ENCODE data around the gene SNCB. TPM values are rescaled to one million over a fixed set of nuclear protein-coding genes. Genes with fewer than 3 reads are reported as not detected.

Gene SNCB
- total RNA-seq, 4 donors from 2014 or later: not detected

DNA sequence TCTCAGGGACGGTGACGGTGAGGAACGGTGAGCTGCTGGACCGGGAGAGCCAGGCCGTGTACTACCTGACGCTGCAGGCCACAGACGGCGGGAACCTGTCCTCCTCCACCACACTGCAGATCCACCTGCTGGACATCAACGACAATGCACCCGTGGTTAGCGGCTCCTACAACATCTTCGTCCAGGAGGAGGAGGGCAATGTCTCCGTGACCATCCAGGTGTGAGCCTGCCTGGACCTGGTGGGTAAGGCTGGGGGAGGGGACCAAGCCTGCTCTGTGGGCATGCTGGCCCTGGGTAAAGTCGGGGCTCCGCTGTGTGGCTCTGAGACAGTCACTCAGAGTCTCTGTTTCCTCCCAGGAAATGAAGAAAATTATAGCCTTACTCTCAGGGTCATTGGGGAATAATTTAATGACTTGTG lies 51.9 kb downstream of the SNCB start:
- H3K9me3 ChIP-seq: no peaks in the 10 kb centered on the region
- in situ Hi-C loops (cut with MboI; ENCODE audit: low pct_ligation_motif_present in 1 of 4, low pct_unique_long_range_greater_than_20kb in 1 of 4, low sequenced_read_pairs in 3 of 4): loop anchor here in 2 of 4 donors (10.0 to 25.0 kb wide), 2 partner anchors 164 to 166 kb away; partner anchors contain the start of gene CLTB (in 2 of the 2)
- no peak for TF ChIP-seq POLR2A (IDR thresholded peaks at IDR 0.05)
- no peak for TF ChIP-seq POLR2AphosphoS5 (IDR thresholded peaks at IDR 0.05)
- TF ChIP-seq, protein P1, sequence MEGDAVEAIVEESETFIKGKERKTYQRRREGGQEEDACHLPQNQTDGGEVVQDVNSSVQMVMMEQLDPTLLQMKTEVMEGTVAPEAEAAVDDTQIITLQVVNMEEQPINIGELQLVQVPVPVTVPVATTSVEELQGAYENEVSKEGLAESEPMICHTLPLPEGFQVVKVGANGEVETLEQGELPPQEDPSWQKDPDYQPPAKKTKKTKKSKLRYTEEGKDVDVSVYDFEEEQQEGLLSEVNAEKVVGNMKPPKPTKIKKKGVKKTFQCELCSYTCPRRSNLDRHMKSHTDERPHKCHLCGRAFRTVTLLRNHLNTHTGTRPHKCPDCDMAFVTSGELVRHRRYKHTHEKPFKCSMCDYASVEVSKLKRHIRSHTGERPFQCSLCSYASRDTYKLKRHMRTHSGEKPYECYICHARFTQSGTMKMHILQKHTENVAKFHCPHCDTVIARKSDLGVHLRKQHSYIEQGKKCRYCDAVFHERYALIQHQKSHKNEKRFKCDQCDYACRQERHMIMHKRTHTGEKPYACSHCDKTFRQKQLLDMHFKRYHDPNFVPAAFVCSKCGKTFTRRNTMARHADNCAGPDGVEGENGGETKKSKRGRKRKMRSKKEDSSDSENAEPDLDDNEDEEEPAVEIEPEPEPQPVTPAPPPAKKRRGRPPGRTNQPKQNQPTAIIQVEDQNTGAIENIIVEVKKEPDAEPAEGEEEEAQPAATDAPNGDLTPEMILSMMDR (IDR thresholded peaks at IDR 0.05): peak; percentile 36 to 78 (median 54)
- TF ChIP-seq EP300 (IDR thresholded peaks at IDR 0.05; ENCODE audit: low read depth): no peak
- intact Hi-C loops (cut with DNase I; ENCODE audit: low total_unique reads): no loop called here
- WGBS, 2 donors (ENCODE audit: low coverage in 1 of 2): 35% methylated on average over 15 of the region's 15 CpGs; no CpG with 5 or more reads in 1 of the 2 donors
- H3K4me3 ChIP-seq: no peak overlapping the region
- no peaks in the 10 kb centered on the region for H3K4me1 ChIP-seq
- no peaks in the 10 kb centered on the region for H3K27me3 ChIP-seq
- H3K36me3 ChIP-seq: no peaks in the 10 kb centered on the region
- H3K27ac ChIP-seq: no peak overlapping the region
- peak; percentile 80 for DNase-seq

DNA sequence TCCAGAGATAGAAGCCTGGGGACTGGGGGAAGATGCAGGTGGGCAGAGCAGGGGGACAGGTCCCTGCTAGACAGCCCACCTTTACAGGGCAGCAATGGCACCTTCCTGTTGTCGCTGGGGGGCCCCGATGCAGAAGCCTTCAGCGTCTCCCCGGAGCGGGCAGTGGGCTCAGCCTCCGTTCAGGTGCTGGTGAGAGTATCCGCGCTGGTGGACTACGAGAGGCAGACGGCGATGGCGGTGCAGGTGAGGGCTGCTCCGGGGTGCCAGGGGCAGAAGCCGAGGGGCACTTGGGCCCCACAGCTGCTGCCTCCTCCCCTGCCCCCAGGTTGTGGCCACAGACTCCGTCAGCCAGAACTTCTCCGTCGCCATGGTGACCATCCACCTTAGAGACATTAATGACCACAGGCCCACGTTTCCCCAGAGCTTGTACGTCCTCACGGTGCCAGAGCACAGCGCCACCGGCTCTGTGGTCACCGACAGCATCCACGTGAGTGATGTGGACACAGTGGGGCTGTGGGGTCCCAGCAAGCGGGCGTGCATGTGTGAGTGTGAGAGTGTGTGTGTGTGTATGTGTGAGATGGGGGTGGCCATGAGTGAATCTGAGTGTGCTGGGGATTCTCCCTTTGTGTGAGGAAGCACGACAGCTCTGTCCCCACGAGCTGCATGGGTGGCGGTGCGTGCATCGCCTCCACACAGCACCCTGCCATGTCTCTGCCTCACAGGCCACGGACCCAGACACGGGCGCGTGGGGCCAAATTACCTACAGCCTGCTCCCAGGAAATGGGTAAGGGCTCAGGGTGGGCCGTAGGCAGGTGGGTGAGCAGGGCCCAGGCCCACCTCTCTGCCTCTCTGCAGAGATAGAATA lies 52.8 kb downstream of the SNCB start:
- Histone ChIP-seq H3K27me3 (no peaks in the 10 kb centered on the region), H3K4me3 (no peak overlapping the region), H3K36me3 (no peaks in the 10 kb centered on the region), H3K27ac (no peak overlapping the region), H3K9me3 (no peaks in the 10 kb centered on the region), H3K4me1 (no peaks in the 10 kb centered on the region)
- DNase-seq: no peak
- in situ Hi-C loops (cut with MboI; ENCODE audit: low pct_ligation_motif_present in 1 of 4, low pct_unique_long_range_greater_than_20kb in 1 of 4, low sequenced_read_pairs in 3 of 4): loop anchor here in 2 of 4 donors (10.0 to 25.0 kb wide), 2 partner anchors 163 to 165 kb away; partner anchors contain the start of gene CLTB (in 2 of the 2)
- WGBS, 2 donors (ENCODE audit: low coverage in 1 of 2): 80 to 100% methylated on average over 1 to 36 of the region's 36 CpGs
- TF ChIP-seq POLR2A (IDR thresholded peaks at IDR 0.05) (no peak), EP300 (IDR thresholded peaks at IDR 0.05; ENCODE audit: low read depth) (no peak), POLR2AphosphoS5 (IDR thresholded peaks at IDR 0.05) (no peak)
- TF ChIP-seq, protein P1 (IDR thresholded peaks at IDR 0.05): no peak
- intact Hi-C loops (cut with DNase I; ENCODE audit: low total_unique reads): no loop called here

DNA sequence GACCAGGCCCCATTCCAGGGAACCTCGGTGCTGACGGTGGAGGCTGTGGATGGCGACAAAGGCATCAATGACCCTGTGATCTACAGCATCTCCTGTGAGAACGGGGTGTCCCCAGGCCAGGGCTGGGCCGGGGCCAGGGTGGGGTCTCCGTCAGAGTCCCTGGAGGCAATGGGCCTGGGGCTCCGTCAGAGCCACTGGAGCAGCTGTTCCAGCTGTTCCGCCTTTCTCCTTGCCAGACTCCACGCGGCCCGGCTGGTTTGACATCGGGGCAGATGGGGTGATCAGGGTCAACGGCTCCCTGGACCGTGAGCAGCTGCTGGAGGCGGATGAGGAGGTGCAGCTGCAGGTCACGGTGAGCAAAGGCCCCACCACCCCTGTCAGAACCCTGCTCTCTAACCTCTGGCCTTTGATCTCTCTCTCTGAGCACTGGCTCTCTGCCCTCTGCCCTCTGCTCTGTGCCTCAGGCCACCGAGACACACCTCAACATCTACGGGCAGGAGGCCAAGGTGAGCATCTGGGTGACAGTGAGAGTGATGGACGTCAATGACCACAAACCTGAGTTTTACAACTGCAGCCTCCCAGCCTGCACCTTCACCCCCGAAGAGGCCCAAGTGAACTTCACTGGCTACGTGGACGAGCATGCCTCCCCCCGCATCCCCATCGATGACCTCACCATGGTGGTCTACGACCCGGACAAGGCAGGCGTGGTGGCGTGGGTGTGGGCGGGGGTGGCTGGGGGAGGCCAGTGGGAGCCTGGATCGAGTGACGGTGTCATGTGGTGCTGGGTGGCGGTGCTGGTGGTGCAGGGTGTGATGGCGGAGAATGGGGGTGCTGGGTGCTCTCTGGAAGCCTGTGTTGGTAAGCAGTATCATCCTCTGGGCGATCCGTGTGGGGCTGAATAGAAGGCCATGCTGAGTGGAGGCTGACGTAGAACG lies 54.6 kb downstream of the SNCB start:
- WGBS, 2 donors (ENCODE audit: low coverage in 1 of 2): 74 to 95% methylated on average over 17 to 35 of the region's 37 CpGs
- Histone ChIP-seq H3K9me3 (no peaks in the 10 kb centered on the region), H3K4me1 (no peaks in the 10 kb centered on the region), H3K4me3 (no peak overlapping the region), H3K27me3 (no peaks in the 10 kb centered on the region), H3K27ac (no peak overlapping the region), H3K36me3 (no peaks in the 10 kb centered on the region)
- no peak for DNase-seq
- intact Hi-C loops (cut with DNase I; ENCODE audit: low total_unique reads): no loop called here
- in situ Hi-C loops (cut with MboI; ENCODE audit: low pct_ligation_motif_present in 1 of 4, low pct_unique_long_range_greater_than_20kb in 1 of 4, low sequenced_read_pairs in 3 of 4): loop anchor here in 2 of 4 donors (10.0 to 25.0 kb wide), 2 partner anchors 161 to 163 kb away; partner anchors contain the start of gene CLTB (in 2 of the 2)
- TF ChIP-seq POLR2A (IDR thresholded peaks at IDR 0.05) (no peak), POLR2AphosphoS5 (IDR thresholded peaks at IDR 0.05) (no peak), EP300 (IDR thresholded peaks at IDR 0.05; ENCODE audit: low read depth) (no peak)
- TF ChIP-seq, protein P1 (IDR thresholded peaks at IDR 0.05): no peak
